HEK293 (cell line): Measurements from ENCODE around the gene DNASE2.

Experiments
- CTCF ChIP-seq: fragments of 450-650 bp; formaldehyde crosslinking; IDR thresholded peaks from 2 replicates; pipeline ENCODE4 v1.5.1; 2016; ENCODE audit warnings: missing biosample characterization, missing genetic modification characterization
- KLF1 ChIP-seq: fragments of 450-650 bp; formaldehyde crosslinking; IDR thresholded peaks from 2 replicates; pipeline ENCODE4 v1.5.1; 2016; ENCODE audit warnings: missing biosample characterization, missing genetic modification characterization
- KLF17 ChIP-seq: fragments of 450-650 bp; formaldehyde crosslinking; IDR thresholded peaks from 2 replicates; pipeline ENCODE4 v1.5.1; 2016; ENCODE audit warnings: missing biosample characterization, missing genetic modification characterization
- ZBTB1 ChIP-seq: fragments of 450-650 bp; formaldehyde crosslinking; IDR thresholded peaks from 2 replicates; pipeline ENCODE4 v1.5.1; 2016; ENCODE audit warnings: missing biosample characterization, missing genetic modification characterization
- ZNF155 ChIP-seq: fragments of 450-650 bp; formaldehyde crosslinking; IDR thresholded peaks from 2 replicates; pipeline ENCODE4 v1.5.1; 2016; ENCODE audit warnings: missing biosample characterization, missing genetic modification characterization
- ZNF24 ChIP-seq: fragments of 450-650 bp; formaldehyde crosslinking; IDR thresholded peaks from 2 replicates; pipeline ENCODE4 v1.5.1; 2016; ENCODE audit warnings: missing biosample characterization, missing genetic modification characterization
- ZNF518A ChIP-seq: fragments of 450-650 bp; formaldehyde crosslinking; conservative IDR thresholded peaks from 2 replicates; pipeline ENCODE4 v1.5.1; 2016; ENCODE audit warnings: low read depth, missing biosample characterization, missing genetic modification characterization
- ZNF558 ChIP-seq: fragments of 450-650 bp; formaldehyde crosslinking; IDR thresholded peaks from 2 replicates; pipeline ENCODE4 v1.5.1; 2016; ENCODE audit warnings: missing biosample characterization, missing genetic modification characterization
- ZNF624 ChIP-seq: fragments of 450-650 bp; formaldehyde crosslinking; IDR thresholded peaks from 2 replicates; pipeline ENCODE4 v1.5.1; 2017; ENCODE audit warnings: missing biosample characterization, missing genetic modification characterization
- ZNF660 ChIP-seq: fragments of 450-650 bp; IDR thresholded peaks from 2 replicates; pipeline ENCODE4 v1.5.1; 2018; ENCODE audit warnings: missing biosample characterization, mild to moderate bottlenecking, missing genetic modification characterization

GRCh38 chr19:12834976-12835757, 46.1 kb downstream of the DNASE2 start:
- TF ChIP-seq CTCF (tag by site-specific recombination) = no peak
- TF ChIP-seq KLF17 (tag by site-specific recombination) = no peak
- no peak for TF ChIP-seq KLF1 (tag by site-specific recombination)
- no peak for TF ChIP-seq ZNF155
- no peak for TF ChIP-seq ZNF518A
- TF ChIP-seq ZBTB1 (tag by site-specific recombination) = no peak
- TF ChIP-seq ZNF558 (tag by site-specific recombination) = no peak
- TF ChIP-seq ZNF624 = no peak
- no peak for TF ChIP-seq ZNF24 (tag by site-specific recombination)
- no peak for TF ChIP-seq ZNF660 (tag by site-specific recombination)
